Measurements from ENCODE around the gene RNF220. TPM values are rescaled to one million over a fixed set of nuclear protein-coding genes. Genes with fewer than 3 reads are reported as not detected.

The RNF220 gene
- total and polyA plus RNA-seq, 9 of the 15 experiments (the other 6 are each of a cell fraction or from before 2014, with no cell fraction given): 5.1 to 117 (median 66.9) TPM

DNA sequence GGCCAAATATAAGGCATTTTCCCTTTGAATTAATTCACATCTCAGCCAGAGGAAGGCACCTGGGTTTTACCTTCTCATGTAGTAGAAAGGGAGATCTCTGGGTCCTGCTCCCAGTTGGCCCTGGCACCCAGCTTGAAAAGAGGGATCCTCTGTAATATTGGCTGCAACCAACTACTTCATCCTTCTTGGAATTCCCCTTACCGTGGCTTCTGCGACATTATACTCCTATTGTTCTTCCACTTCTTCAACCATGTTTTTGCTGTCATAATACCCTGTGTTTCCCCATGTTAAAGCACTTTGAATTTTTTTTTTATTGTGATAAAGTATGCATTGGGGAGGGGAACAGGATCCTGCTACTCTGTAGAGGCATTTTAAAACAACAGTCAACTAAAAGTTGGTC lies 26.8 kb downstream of the RNF220 start:
- CTCF ChIA-PET (ENCODE audit: low intra/inter-chr PET ratio): no interaction called here

More for the DNA sequence above, 26.8 kb downstream of the RNF220 start:
- in situ Hi-C loops (cut with MboI) (no loop called here), intact Hi-C loops (cut with micrococcal nuclease) (no loop called here)
- no peaks in the 10 kb centered on the region for H3K79me2 ChIP-seq (ENCODE audit: control insufficient read depth, insufficient read depth, low read length)
- H3K27ac ChIP-seq (ENCODE audit: extremely low read depth, low read depth, low read length): no peak overlapping the region
- 7% methylated on average over 2 of the region's 2 CpGs for WGBS (ENCODE audit: insufficient coverage, low coverage, missing lambda C conversion rate)
- POLR2A ChIA-PET: no interaction called here
- H3K27me3 ChIP-seq (ENCODE audit: control insufficient read depth in 2 of 2, insufficient read depth in 2 of 2, low read length in 2 of 2): peaks cover 25 to 29% of the 10 kb centered on the region in 2 experiments
- H3K9me1 ChIP-seq (ENCODE audit: control insufficient read depth, insufficient read depth, low read length): no peaks in the 10 kb centered on the region
- H3K9me3 ChIP-seq (replicated peaks; ENCODE audit: control insufficient read depth, insufficient read depth, low read depth, low read length): 0 out of 2 replicates have a peak, but pooled peaks cover 1% of the 10 kb centered on the region
- DNase-seq (ENCODE audit: extremely low read depth in 1 of 4, low spot score in 3 of 4): no peak
- TF ChIP-seq SAP30 (IDR thresholded peaks at IDR 0.05; ENCODE audit: borderline replicate concordance, insufficient read depth, low read depth, low read length, poor library complexity, severe bottlenecking) (no peak), ZNF253 (CRISPR knock-in tag; conservative IDR thresholded peaks at IDR 0.05) (no peak), CHD2 (IDR thresholded peaks at IDR 0.05; ENCODE audit: low read depth, low read length) (no peak), ZC3H11A (IDR thresholded peaks at IDR 0.05; ENCODE audit: low read depth, low read length) (no peak), MYNN (IDR thresholded peaks at IDR 0.05) (no peak), MYNN (CRISPR knock-in tag; IDR thresholded peaks at IDR 0.05) (no peak), OTX1 (CRISPR knock-in tag; IDR thresholded peaks at IDR 0.05) (no peak), NR4A1 (CRISPR knock-in tag; IDR thresholded peaks at IDR 0.05) (no peak), NR4A1 (tag; IDR thresholded peaks at IDR 0.05) (no peak), ZNF436 (CRISPR knock-in tag; IDR thresholded peaks at IDR 0.05) (no peak), KDM1A (IDR thresholded peaks at IDR 0.05) (no peak), ZBTB7A (IDR thresholded peaks at IDR 0.05; ENCODE audit: borderline replicate concordance, control insufficient read depth, low read depth, low read length) (no peak), EHMT2 (IDR thresholded peaks at IDR 0.05) (no peak)
- TF ChIP-seq, protein P1, sequence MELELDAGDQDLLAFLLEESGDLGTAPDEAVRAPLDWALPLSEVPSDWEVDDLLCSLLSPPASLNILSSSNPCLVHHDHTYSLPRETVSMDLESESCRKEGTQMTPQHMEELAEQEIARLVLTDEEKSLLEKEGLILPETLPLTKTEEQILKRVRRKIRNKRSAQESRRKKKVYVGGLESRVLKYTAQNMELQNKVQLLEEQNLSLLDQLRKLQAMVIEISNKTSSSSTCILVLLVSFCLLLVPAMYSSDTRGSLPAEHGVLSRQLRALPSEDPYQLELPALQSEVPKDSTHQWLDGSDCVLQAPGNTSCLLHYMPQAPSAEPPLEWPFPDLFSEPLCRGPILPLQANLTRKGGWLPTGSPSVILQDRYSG (tag; conservative IDR thresholded peaks at IDR 0.05; ENCODE audit: low read depth): no peak
- TF ChIP-seq, protein P2, sequence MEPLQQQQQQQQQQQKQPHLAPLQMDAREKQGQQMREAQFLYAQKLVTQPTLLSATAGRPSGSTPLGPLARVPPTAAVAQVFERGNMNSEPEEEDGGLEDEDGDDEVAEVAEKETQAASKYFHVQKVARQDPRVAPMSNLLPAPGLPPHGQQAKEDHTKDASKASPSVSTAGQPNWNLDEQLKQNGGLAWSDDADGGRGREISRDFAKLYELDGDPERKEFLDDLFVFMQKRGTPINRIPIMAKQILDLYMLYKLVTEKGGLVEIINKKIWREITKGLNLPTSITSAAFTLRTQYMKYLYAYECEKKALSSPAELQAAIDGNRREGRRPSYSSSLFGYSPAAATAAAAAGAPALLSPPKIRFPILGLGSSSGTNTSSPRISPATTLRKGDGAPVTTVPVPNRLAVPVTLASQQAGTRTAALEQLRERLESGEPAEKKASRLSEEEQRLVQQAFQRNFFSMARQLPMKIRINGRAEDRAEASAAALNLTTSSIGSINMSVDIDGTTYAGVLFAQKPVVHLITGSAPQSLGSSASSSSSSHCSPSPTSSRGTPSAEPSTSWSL (CRISPR knock-in tag; IDR thresholded peaks at IDR 0.05; ENCODE audit: borderline replicate concordance): no peak
- TF ChIP-seq, protein P3, sequence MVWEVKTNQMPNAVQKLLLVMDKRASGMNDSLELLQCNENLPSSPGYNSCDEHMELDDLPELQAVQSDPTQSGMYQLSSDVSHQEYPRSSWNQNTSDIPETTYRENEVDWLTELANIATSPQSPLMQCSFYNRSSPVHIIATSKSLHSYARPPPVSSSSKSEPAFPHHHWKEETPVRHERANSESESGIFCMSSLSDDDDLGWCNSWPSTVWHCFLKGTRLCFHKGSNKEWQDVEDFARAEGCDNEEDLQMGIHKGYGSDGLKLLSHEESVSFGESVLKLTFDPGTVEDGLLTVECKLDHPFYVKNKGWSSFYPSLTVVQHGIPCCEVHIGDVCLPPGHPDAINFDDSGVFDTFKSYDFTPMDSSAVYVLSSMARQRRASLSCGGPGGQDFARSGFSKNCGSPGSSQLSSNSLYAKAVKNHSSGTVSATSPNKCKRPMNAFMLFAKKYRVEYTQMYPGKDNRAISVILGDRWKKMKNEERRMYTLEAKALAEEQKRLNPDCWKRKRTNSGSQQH (CRISPR knock-in tag; IDR thresholded peaks at IDR 0.05): no peak
- TF ChIP-seq, protein P4, sequence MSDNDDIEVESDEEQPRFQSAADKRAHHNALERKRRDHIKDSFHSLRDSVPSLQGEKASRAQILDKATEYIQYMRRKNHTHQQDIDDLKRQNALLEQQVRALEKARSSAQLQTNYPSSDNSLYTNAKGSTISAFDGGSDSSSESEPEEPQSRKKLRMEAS (CRISPR knock-in tag; IDR thresholded peaks at IDR 0.05): no peak
- TF ChIP-seq, protein P5, sequence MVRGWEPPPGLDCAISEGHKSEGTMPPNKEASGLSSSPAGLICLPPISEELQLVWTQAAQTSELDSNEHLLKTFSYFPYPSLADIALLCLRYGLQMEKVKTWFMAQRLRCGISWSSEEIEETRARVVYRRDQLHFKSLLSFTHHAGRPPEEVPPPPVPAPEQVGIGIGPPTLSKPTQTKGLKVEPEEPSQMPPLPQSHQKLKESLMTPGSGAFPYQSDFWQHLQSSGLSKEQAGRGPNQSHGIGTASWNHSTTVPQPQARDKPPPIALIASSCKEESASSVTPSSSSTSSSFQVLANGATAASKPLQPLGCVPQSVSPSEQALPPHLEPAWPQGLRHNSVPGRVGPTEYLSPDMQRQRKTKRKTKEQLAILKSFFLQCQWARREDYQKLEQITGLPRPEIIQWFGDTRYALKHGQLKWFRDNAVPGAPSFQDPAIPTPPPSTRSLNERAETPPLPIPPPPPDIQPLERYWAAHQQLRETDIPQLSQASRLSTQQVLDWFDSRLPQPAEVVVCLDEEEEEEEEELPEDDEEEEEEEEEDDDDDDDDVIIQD (CRISPR knock-in tag; IDR thresholded peaks at IDR 0.05): no peak
- ATAC-seq: no peak
- BruUV-seq (replicated peaks): no TSS peak
- no peak overlapping the region for H2AFZ ChIP-seq (ENCODE audit: low read depth, low read length)
- H3K9ac ChIP-seq (ENCODE audit: insufficient read depth in 1 of 2, low read depth in 2 of 2, low read length in 2 of 2): no peak overlapping the region
- no peaks in the 10 kb centered on the region for H3K36me3 ChIP-seq (ENCODE audit: control insufficient read depth, insufficient read depth, low read length)
- H3K4me2 ChIP-seq (ENCODE audit: insufficient read depth, low read length): no peak overlapping the region
- FAIRE-seq: no peak
- no peak overlapping the region for H3K4me3 ChIP-seq
- H3K4me1 ChIP-seq (replicated peaks in 1 of 2; ENCODE audit: control insufficient read depth in 2 of 2, insufficient read depth in 2 of 2, low read length in 2 of 2): no peaks in the 10 kb centered on the region
- H4K20me1 ChIP-seq (replicated peaks; ENCODE audit: control insufficient read depth, insufficient read depth, low read length): no peaks in the 10 kb centered on the region

All from K562 (cell line).